GM21528 (cell line): Measurements from ENCODE around the gene C3AR1.
"Not testable (repeated sequence)": the region's sequence is repeated elsewhere in the genome, so short reads cannot be mapped to it uniquely, and the experiment has no call there.

Experiments used
- ATAC-seq: cut with Tn5 transposase; IDR thresholded peaks from one replicate; pipeline ENCODE4 v1.9.1; 2021; ENCODE audit warnings: mild to moderate bottlenecking, moderate library complexity; ENCODE audit not compliant: unreplicated experiment, low FRiP score

C3AR1 gene

DNA sequence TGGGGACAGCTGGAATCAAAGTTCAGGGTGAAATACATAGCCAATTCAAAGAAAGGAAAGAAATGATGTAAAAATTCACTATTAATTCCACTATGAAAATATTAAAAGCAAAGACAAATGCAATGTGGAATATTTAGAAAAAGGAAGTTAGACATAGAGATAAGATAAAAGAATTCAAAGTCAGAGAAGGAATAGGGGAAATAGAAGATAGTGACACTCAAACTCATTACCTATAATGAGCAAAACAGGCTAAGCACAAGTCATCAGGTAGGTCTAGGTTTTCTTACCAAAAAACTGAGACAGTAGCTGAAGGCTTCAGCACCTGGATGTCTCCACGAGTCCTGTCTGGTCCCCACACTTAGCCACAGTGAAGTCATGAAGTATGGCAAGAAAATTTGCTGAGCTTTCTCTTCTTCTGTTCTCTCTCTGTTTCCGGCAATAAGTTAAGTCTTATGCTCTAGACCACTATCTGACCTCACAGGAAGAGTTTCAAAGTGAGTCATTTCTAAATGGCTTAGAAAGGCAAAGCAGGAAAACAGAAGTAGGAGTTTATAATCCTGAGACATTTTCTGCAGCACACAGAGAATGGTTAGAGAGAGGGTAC lies at the start of gene C3AR1:
Gene C3AR1 (minus strand): TSS at position 369 of the 604 bp plus-strand sequence. CDS start 6,174 bp downstream, outside the sequence.
- ATAC-seq: no peak

DNA sequence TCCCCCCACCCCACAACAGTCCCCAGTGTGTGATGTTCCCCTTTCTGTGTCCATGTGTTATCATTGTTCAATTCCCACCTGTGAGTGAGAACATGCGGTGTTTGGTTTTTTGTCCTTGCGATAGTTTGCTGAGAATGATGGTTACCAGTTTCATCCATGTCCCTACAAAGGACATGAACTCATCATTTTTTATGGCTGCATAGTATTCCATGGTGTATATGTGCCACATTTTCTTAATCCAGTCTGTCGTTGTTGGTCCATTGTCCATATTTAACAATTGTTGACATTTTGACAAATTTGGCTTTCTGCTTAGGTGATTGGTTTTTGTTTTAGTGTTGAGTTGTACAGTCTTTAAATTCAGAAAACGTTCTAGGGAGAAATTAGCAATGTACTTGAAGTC lies 47.0 kb upstream of the C3AR1 start:
- ATAC-seq: not testable (repeated sequence)

DNA sequence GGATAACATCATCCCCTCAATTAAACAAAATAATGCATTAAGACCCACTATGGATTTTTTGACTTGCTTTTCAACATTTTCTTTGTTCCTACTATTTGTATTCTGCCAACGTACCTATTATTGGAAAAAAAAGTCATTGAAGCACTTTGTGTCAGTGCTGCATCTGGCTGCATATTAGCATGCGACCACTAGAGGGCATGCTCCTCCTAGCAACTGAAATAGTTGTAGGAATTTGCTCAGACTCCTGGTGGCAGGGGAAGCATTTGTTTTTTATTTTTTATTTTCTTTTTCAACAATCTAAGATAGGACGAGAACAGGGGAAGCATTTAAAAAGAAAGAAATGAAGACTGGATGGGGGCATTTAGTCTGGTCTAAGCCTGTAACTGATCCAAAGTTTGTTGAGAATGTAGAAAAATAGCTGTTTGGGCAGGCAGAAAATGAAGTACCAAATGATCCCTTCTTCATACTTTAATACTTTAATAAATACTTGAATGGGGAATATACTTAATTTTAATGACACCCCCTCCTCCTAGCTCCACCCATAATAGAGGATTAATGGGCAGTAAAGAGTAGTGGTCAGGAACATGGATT lies 42.7 kb upstream of the C3AR1 start:
- no peak for ATAC-seq

DNA sequence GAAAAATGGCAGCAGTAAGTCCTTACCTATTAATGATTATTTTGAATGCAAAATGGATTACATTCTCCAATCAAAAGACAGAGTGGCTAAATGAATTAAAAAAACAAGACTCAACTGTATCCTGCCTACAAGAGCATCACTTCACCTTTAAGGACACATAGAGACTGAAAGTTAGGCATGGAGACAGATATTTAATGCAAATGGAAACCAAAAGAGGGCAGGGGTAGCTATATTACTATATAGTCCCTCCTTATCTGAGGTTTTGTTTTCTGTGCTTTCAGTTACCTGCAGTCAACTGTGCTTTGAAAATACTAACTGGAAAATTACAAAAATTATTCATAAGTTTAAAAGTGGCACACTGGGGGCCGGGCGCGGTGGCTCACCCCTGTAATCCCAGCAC lies 33.1 kb upstream of the C3AR1 start:
- no peak for ATAC-seq

DNA sequence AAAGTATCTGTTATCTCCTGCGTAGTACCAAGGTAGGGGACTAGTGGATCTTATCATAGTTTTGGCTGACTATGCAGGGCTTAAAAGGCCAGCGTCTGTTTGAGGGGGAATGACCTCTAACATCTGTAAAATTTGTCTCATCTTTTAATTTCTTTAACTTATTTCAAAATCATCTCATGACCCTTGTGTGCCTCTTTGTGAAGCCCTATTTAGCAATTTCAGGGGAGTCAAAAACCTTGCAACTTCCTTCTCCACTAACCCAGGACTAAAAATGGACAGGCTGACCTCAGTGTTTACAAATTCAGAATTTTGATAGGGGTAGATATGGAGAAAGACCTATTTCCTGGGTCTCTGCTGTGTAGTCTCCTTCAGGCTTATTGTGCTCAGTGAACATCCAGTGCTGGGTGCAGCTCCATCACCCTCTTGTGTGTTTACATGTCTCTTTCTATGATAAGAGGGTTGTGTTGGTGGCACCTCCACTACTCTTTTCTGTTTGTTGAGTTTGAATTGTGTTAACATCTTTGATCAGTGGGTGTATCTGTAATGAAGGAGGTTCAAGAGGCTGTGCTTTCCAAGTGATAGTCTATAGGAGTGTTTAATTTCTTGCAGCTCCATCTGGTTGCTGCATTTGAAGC lies 30.2 kb upstream of the C3AR1 start:
- ATAC-seq: no peak

DNA sequence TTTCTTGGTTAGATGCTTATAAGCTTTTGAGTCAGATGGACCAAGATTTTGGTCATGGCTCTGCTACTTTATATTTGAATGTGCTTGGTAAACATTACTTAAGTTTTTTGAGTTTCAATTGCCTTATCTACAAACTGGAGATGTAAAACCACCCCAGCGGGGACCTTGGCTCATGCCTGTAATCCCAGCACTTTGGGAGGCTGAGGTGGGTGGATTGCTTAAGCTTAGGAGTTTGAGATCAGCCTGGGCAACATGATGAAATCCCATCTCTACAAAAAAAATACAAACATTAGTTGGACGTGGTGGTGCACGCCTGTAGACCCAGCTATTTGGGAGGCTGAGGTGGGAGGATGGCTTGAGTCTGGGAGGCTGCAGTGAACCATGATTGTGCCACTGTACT lies 27.1 kb upstream of the C3AR1 start:
- ATAC-seq: no peak

DNA sequence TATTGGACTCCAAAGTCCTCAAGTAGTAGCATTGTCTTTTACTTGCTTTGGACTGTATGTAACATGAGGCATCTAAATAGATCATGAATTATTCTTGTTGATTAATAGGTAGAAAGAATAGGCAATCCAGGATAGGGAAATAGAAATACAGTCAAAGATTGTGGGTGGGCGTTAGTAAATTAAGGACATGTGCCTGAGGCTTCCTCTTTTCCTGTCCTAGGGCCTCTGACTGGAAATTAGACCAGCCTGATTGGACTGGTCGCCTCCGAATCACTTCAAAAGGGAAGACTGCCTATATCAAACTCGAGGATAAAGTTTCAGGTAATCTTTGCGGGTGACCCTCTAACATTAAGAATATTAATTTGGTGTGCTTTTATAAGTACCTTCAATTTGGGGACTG lies 23.6 kb upstream of the C3AR1 start:
- no peak for ATAC-seq

DNA sequence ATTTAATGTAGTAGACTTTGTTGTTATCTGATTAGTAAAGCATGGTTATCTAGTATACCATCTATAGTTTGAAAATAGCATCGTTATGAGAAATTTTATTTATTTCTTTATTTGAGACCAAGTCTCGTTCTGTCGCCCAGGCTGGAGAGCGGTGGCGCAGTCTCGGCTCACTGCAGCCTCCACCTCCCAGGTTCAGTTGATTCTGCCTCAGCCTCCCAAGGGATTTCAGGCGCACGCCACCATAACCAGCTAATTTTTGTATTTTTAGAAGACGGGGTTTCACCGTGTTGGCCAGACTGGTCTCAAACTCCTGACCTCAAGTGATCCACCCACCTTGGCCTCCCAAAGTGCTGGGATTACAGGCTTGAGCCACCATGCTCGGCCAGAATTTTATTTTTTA lies 23.1 kb upstream of the C3AR1 start:
- ATAC-seq: not testable (repeated sequence)

DNA sequence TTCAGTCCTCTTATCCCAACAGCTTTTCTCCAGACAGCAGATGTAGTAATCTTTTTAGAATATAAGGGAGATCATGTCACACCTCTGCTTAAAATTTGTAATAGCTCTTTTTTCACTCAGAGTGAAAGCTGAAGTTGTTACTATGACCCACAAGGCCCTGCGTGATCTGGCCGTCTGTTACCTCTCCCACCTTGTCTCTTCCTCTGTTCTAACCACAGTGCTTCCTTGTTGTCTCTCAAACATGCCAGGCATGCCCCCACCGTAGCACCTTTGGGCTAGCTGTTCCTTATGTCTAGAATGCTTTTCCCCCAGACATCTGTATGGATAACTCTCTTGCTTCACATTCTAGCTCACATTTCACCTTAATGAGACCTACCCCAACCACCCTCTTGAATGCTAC lies 22.4 kb upstream of the C3AR1 start:
- ATAC-seq: peak; percentile 66

DNA sequence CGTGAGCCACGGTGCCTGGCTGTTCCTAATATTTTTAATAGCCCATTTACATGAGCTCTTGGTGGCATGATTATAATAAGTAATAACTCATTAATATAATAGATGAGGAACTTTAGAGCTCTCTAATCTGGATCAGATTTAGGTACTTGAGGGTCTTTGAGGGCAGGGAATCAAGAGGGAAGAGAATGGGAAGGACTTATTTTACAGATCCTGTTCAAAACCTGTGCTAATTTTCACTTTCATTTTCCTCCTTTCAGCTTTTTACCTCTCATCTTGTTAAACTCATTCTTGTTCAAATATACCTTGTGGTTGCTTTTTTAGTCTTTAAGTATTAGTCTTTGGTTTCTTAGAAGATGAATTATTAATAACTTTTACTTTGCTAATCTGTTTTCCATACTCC lies 21.5 kb upstream of the C3AR1 start:
- ATAC-seq: no peak

DNA sequence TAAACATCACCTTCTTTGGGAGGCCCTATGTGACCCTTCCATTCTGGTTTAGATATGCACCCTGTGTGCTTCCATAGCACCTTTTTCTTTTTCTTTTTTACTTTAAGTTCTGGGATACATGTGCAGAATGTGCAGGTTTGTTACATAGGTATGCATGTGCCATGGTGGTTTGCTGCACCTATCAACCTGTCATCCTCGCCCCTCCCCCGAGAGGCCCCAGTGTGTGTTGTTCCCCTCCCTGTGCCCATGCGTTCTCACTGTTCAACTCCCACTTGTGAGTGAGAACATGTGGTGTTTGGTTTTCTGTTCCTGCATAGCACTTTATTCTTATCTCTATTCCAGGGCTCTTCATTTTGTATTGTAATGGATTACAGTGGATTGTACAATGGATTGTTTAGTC lies 18.2 kb upstream of the C3AR1 start:
- ATAC-seq: not testable (repeated sequence)

DNA sequence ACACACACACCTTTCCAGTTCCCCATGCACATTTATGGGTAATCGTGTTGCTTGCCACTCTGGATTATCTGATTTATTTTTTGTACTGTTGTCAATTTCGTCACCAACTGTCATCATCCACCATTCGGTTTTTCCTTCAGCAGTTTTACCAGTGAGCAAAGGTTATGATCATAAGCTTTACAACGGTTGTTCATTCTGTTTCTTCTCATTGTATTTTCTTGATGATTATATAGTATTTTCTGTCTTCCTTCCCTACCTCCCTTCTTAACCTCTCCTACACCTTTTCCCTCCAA lies 16.6 kb upstream of the C3AR1 start:
- ATAC-seq: no peak

DNA sequence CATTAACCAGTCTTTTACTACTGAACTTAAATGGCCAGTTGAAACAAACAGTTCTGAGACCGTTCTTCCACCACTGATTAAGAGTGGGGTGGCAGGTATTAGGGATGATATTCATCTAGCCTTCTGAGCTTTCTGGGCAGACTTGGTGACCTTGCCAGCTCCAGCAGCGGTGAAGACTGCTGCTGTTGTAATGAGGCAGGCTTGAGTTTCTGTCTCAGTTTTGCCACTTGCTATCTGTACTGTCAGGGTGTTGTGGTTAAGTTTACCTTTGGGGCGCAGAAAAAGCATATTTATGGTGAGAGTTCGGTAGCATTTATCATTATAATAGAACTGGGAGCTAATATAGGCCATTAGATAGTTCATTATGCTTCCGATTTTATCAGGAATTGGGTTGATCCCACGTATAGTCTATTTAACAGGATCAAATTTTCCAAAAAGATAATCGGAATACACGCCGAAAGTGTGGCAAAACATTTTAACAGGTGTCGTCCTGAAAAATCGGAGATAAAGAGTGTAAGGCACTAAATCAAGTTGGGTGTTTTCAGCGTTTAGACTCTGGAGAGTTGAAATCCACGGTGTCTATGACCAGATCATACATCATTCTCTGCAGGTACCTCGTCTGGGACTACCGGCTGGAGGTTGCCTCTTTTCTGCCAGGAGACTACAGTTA lies 15.2 kb upstream of the C3AR1 start:
- peak; percentile 28 for ATAC-seq

DNA sequence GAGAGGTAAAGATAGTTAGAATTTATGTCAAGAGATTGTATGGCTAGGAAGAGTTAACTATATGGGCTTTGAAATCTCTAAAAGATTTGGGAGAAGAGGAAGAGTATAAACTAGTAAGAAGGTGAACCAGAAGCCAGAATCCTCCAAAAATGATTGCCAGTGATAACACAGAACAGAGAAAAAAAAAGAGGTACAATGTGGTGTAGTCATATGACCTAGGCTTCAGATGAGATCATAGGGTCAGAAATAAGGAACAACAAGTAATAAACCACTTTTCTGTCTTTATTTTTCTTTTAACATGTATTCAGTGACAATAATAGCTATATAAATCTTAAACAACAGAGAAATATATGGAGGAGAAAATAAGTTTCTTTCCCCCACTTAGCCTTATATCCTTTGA lies 14.0 kb upstream of the C3AR1 start:
- no peak for ATAC-seq

DNA sequence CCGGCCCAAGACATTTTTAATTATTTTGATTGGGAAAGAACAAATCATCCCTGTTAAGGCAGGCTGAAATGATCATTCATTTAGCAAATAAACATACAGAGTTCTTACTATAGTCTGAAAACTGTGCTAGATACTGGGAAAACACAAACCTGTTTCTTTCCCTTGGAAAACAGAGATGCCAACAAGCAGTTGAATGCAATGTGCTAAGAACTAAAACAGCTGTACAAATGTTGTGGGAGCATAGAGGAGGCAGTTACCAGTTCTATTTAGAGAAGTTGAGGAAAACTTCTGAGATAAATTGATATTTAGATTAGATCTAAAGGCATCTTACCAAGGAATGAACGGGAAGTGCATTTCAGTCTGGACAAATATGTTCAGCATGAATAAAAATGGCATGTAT lies 12.8 kb upstream of the C3AR1 start:
- ATAC-seq: no peak

DNA sequence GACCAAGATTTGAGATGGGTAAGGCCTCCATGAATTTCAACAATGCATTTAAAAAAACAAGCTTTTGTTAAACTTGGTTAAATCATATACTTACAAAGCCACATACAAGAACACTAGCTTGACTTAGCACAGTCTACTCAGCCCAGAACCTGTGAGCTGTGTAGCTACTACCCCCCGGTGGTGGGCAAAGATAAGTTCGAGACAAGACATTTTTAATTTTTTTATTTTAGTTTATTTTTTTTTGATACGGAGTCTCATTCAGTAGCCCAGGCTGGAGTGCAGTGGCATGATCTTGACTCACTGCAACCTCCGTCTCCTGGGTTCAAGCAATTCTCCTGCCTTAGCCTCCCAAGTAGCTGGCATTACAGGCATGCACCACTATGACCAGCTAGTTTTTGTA lies 12.2 kb upstream of the C3AR1 start:
- ATAC-seq: no peak

DNA sequence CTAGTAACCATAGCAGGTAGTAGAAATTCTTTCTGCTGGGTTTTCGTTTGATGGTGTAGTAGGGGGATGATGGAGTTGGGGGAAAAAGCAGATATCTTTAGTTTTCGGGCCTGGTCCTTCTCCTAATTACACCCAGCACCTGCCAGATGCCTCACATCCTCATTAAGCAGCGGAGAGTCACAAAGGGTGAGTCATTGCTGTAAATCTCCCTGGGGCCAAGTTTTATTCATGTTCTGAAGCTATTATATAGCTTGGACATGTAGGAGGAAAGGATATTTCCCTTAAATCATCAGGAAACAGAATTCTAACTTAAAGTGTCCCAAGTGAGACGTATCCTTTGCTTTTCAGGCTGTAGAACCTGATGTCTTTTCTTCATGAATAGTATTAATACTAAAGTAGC lies 11.0 kb upstream of the C3AR1 start:
- no peak for ATAC-seq

DNA sequence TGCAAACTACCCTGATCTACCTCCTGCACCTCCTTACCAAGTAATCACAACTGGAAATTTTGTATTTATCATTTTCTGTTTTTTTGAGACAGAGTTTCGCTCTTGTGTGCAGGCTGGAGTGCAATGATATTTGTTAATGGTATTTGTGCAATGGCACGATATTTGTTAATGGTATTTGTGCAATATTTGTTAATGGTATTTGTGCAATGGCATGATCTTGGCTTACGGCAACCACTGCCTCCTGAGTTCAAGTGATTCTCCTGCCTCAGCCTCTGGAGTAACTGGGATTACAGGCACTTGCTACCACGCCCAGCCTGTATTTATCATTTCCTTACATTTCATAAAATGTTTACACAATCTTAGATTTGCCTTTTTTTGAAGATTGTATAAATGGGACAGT lies 10.2 kb upstream of the C3AR1 start:
- ATAC-seq: no peak

DNA sequence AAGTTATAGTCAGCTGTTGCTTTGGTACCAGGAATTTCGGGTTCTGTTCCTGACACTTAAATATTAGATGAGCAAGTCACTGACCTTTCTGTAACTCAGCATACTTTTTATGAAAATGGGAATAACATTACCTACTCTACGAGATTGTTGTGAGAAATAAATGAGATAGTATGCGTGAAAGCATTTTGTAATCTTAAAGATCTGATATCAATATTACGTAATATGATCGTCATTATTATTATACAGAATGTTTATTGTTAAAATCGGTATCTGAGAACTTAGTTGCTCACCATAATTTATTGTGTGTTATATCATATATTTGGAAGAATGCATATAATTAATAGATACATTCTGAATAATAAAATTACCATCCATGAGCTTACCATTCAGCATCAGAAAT lies 9.8 kb upstream of the C3AR1 start:
- ATAC-seq: no peak

DNA sequence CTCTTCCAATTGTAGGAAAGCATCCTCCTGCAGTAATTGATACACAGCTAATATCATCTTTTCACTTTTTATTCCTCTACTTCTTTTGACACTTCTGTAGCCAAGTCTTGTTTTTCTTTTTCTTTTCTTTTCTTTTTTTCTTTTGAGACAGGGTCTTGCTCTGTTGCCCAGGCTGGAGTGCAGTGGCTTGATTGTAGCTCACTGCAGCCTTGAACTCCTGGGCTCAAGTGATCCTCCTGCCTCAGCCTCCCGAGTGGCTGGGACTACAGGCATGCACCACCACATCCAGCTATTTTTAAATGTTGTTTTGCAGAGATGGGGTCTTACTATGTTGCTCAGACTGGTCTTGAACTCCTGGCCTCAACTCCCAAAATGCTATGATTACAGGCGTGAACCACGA lies 5.7 kb upstream of the C3AR1 start:
- ATAC-seq: not testable (repeated sequence)

DNA sequence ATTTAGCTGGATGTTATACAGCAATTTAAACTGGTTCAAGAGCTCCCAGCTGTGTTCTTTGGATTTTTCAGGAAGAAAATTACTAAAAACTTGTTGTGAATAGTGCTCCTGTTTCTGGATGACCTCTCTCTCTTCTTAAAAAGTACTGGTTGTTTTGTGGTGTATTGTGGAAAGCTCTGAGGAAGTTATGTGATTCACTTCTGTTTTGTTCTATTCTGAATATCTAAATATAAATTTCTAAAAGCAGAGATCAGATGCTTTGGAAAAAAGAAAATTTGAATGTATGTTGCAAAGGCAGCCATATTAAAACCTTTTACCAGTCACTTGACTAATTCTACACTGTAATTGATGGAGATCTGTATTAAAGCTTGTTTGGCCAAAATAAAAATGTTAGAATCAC lies 3.4 kb upstream of the C3AR1 start:
- ATAC-seq: no peak

DNA sequence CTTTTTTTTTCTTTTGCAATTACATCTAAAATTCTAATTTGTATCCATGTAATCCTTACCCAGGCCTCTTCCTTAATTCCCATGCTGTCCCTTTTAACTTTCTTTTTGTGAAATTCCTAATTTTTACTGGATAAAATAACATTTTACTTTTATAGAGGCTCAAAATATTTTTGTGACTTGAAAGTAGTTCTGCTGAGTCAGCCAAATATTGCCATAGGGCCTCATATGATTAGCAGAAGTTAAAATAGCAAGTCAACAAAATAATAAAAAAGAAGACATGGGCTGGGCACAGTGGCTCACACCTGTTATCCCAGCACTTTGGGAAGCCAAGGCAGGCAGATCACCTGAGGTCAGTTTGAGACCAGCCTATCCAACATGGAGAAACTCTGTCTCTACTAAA lies 2.0 kb downstream of the C3AR1 start:
- ATAC-seq: no peak
